Large intestine (tissue), 3 donors: ENCODE measurements around the gene DNAAF1. TPM values are rescaled to one million over a fixed set of nuclear protein-coding genes. Genes with fewer than 3 reads are reported as not detected.
"Not testable (repeated sequence)": the region's sequence is repeated elsewhere in the genome, so short reads cannot be mapped to it uniquely, and the experiment has no call there.

Experiments used
- DNase-seq, 2 donors: peaks; one replicate each; pipeline versions ENCODE4 v3.0.0 to v3.0.0-alpha.2; 2013
- H3K27ac ChIP-seq: one replicate; pipeline ENCODE4 v1.5.1; 2013; ENCODE audit warnings: low read length
- H3K27me3 ChIP-seq: 2 replicates; pipeline ENCODE4 v1.6.1; 2013; ENCODE audit warnings: low read length; ENCODE audit not compliant: control insufficient read depth, insufficient read depth
- H3K36me3 ChIP-seq: 2 replicates; pipeline ENCODE4 v1.6.1; 2013; ENCODE audit warnings: low read length; ENCODE audit not compliant: control insufficient read depth, insufficient read depth
- H3K4me1 ChIP-seq: one replicate; pipeline ENCODE4 v1.6.1; 2013; ENCODE audit warnings: low read length; ENCODE audit not compliant: control insufficient read depth, insufficient read depth
- H3K4me3 ChIP-seq: one replicate; pipeline ENCODE4 v1.5.1; 2013; ENCODE audit warnings: low read length
- H3K9me3 ChIP-seq: one replicate; pipeline ENCODE4 v1.6.1; 2013; ENCODE audit warnings: mild to moderate bottlenecking, low read depth, low read length, moderate library complexity; ENCODE audit not compliant: control insufficient read depth
- WGBS: methylation state at CpG from one replicate; pipeline ENCODE4 v1.1.5; 2013; ENCODE audit warnings: low lambda C conversion rate; ENCODE audit not compliant: insufficient coverage; 5-methylcytosine and 5-hydroxymethylcytosine counted together
- polyA plus RNA-seq: library from polyadenylated mRNA; unstranded; fragments of 120-200 nt; gene quantifications from one replicate; pipeline ENCODE4 v1.2.1, GENCODE V29; 2013

The DNAAF1 gene
- polyA plus RNA-seq, 1 donor = 0.55 TPM

DNA sequence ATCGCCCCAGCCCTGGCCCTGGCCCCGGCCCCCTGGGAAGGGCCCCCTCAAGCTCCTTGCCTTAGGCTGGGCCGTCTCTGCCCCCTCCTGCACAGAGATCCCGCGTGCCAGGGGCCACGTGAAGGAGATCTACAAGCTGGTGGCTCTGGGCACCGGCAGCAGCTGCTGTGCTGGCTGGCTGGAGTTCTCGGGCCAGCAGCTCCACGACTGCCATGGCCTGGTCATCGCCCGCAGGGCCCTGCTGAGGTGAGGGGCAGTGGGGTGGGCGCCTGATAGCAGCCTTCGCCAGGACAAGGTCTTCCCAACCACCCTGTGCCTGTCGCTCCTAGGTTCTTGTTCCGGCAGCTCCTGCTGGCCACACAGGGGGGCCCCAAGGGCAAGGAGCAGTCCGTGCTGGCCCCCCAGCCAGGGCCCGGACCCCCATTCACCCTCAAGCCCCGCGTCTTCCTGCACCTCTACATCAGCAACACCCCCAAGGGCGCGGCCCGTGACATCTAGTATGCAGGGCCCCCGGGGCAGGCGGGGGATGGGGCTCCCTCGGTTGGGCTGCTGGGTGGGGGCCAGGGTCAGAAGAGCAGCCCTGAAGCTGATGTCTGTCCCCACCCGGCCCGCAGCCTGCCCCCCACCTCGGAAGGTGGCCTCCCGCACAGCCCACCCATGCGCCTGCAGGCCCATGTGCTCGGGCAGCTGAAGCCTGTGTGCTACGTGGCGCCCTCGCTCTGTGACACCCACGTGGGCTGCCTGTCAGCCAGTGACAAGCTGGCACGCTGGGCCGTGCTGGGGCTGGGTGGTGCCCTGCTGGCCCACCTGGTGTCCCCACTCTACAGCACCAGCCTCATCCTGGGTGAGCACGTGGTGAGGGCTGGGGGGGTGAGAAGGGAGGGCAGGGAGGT, 50.3 kb downstream of the DNAAF1 start:
- Histone ChIP-seq H3K27me3 (peaks cover 5% of the 10 kb centered on the region), H3K9me3 (no peaks in the 10 kb centered on the region), H3K4me3 (no peak overlapping the region), H3K36me3 (no peaks in the 10 kb centered on the region), H3K4me1 (no peaks in the 10 kb centered on the region), H3K27ac (no peak overlapping the region)
- no CpG with 5 or more reads among the region's 38 CpGs for WGBS
- no peak for DNase-seq

DNA sequence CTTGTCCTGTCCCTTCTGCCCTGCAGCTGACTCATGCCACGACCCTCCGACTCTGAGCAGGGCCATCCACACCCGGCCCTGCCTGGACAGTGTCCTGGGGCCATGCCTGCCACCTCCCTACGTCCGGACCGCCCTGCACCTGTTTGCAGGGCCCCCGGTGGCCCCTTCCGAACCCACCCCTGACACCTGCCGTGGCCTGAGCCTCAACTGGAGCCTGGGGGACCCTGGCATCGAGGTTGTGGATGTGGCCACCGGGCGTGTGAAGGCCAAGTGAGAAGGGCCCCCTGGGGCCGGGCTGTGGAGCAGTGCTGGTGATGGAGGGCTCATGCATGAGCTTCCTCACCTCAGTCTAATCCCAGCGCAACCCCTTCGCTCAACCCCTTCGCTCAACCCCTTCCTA, 51.0 kb downstream of the DNAAF1 start:
- H3K27me3 ChIP-seq = peaks cover 5% of the 10 kb centered on the region
- no peaks in the 10 kb centered on the region for H3K36me3 ChIP-seq
- H3K4me3 ChIP-seq = no peak overlapping the region
- H3K4me1 ChIP-seq = no peaks in the 10 kb centered on the region
- WGBS = no CpG with 5 or more reads among the region's 16 CpGs
- no peak overlapping the region for H3K27ac ChIP-seq
- no peak for DNase-seq
- H3K9me3 ChIP-seq = no peaks in the 10 kb centered on the region

DNA sequence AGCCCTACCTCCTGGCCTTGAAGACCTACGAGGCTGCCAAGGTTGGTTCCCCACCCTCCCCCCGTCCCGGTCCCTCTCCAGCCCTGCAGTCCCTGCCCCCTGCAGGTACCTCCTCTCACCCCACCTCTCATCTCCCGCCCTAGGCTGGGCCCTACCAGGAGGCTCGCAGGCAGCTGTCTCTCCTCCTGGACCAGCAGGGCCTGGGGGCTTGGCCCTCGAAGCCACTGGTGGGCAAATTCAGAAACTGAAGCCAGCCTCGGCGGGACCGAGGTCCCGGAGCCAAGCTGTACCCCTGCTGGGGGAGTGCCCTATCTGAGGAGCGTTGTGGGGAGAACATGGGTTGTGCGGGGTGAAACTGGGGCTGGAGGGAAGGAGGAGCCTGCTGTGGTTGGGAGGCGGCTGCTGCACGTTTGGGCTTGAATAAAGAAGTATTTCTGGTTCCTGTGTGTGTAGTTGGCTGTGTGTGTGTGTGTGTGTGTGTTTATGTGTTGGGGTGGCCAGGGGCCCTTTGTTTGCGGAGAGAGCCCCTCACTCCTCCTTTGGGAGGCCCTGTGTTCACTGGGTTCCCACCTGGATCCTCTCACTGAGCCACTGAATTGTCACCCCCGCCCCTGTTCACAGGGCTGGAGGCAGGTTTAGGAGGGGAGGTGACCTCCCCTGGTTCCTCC, 51.8 kb downstream of the DNAAF1 start:
- WGBS = 80% methylated on average over 3 of the region's 16 CpGs
- Histone ChIP-seq H3K36me3 (no peaks in the 10 kb centered on the region), H3K27ac (no peak overlapping the region), H3K27me3 (peaks cover 5% of the 10 kb centered on the region), H3K9me3 (no peaks in the 10 kb centered on the region), H3K4me3 (no peak overlapping the region), H3K4me1 (no peaks in the 10 kb centered on the region)
- no peak for DNase-seq

DNA sequence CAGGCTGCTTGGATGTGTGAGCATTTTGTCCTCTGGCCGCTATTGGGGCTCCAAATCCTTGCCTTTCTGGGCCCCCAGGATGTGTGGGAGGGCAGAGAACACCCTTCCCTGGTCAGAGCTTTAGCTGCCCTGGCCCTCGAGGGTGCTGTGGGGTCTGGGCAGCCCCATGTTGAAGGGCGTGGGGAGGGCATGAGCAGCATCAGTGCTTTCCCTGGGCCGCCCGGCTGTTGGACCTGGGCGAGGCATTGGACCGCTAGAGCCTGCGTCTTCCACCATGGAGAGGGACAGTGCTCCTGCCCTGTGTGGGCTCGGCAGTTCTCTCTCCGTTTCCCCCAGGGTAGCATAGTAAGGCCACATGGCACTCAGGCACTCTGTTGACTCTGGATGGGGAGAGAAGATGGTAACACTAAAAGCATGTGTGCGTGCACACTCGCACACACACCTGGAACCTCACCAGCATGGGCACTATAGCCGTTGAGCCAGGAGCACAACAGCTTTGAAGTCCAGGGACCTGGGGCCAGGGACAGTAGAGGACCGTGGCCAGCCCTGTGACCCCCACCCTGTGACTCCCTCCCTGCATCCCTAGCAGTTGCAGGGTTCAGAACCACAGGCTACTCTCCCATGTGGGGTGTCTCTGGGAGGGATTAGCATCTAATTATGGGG, 52.5 kb downstream of the DNAAF1 start:
- WGBS = no CpG with 5 or more reads among the region's 14 CpGs
- peaks cover 5% of the 10 kb centered on the region for H3K27me3 ChIP-seq
- H3K36me3 ChIP-seq = no peaks in the 10 kb centered on the region
- H3K4me1 ChIP-seq = no peaks in the 10 kb centered on the region
- no peak overlapping the region for H3K4me3 ChIP-seq
- no peak for DNase-seq
- H3K9me3 ChIP-seq = no peaks in the 10 kb centered on the region
- H3K27ac ChIP-seq = no peak overlapping the region

DNA sequence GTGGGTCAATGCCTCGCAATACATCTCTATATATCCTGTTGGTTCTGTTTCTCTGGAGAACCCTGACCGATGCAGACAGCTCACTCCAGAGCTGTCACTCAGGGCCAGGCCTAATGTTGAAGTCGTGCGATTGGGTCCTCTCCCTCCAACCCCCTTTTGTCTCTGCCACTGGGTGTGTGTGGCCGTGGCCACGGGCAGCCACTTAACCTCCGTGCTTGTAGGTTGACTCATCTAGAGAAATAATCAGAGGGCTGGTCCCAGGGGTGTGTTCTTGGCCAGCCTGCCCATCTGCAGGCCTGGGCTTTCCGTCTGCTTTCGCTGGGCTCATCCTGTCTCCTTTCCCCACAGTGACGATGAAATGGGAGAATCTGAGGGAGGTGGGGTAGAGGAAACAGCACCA, 53.3 kb downstream of the DNAAF1 start:
- WGBS = no CpG with 5 or more reads among the region's 10 CpGs
- H3K9me3 ChIP-seq = no peaks in the 10 kb centered on the region
- no peaks in the 10 kb centered on the region for H3K4me1 ChIP-seq
- DNase-seq = no peak
- no peak overlapping the region for H3K4me3 ChIP-seq
- H3K27ac ChIP-seq = no peak overlapping the region
- H3K27me3 ChIP-seq = peaks cover 5% of the 10 kb centered on the region
- no peaks in the 10 kb centered on the region for H3K36me3 ChIP-seq

DNA sequence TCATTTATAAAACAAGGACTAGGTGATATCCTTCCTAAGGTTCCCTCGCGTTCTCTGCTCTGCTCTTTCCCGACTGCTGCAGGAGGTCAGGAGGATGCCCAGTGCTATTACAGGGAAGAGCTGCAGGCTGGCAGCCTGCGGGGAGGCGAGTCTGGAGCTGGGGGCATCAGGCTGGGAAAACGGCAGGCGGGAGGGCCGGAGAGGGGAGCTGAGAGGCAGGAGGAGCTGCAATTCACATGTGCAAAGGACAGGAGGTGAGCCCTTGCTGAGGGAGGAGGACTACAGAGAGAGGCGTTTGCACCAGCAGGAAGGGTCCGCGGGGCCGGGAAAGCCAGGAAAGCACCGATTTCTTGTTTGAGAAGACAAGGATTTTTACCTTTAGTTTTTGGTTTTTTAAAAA, 54.0 kb downstream of the DNAAF1 start:
- no peak overlapping the region for H3K4me3 ChIP-seq
- DNase-seq = no peak
- H3K36me3 ChIP-seq = no peaks in the 10 kb centered on the region
- H3K27me3 ChIP-seq = peaks cover 5% of the 10 kb centered on the region
- no peaks in the 10 kb centered on the region for H3K9me3 ChIP-seq
- no peak overlapping the region for H3K27ac ChIP-seq
- WGBS = no CpG with 5 or more reads among the region's 13 CpGs
- no peaks in the 10 kb centered on the region for H3K4me1 ChIP-seq

DNA sequence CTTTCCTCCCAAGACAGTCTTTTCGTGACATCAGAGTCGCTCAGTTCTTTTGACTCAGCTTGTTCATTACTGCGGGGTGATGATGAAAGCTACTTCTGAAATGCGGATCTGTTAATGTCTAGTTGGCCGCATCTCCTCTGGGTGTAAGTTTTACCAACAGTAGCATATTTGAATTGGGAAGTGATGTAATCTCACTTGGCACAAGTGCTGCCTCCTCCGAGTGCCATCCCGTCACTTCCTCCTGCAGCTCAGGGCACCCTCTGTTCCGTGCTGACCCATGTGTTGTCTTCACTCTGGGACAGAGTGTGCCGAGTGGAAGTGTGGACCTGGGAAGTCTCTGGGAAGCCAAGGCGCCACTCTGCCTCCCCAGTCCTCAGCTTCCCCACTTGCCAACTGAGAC, 54.8 kb downstream of the DNAAF1 start:
- H3K27me3 ChIP-seq = peaks cover 5% of the 10 kb centered on the region
- H3K9me3 ChIP-seq = no peaks in the 10 kb centered on the region
- no peak overlapping the region for H3K4me3 ChIP-seq
- H3K36me3 ChIP-seq = no peaks in the 10 kb centered on the region
- no peak overlapping the region for H3K27ac ChIP-seq
- 100% methylated on average over 1 of the region's 10 CpGs for WGBS
- H3K4me1 ChIP-seq = no peaks in the 10 kb centered on the region
- DNase-seq = no peak

DNA sequence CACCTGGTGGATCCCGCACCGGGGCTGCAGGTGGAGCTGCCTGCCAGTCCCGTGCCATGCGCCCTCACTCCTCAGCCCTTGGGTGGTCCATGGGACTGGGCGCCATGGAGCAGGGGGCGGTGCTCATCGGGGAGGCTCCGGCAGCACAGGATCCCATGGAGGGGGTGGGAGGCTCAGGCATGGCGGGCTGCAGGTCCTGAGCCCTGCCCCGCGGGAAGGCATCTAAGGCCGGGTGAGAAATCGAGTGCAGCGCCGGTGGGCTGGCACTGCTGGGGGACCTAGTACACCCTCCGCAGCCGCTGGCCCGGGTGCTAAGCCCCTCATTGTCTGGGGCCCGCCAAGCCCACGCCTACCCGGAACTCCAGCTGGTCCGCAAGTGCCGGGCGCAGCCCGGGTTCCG, 59.4 kb downstream of the DNAAF1 start:
- H3K36me3 ChIP-seq, H3K4me3 ChIP-seq, H3K27me3 ChIP-seq, H3K9me3 ChIP-seq, H3K27ac ChIP-seq, H3K4me1 ChIP-seq, DNase-seq: not testable (repeated sequence)
- no CpG with 5 or more reads among the region's 26 CpGs for WGBS

DNA sequence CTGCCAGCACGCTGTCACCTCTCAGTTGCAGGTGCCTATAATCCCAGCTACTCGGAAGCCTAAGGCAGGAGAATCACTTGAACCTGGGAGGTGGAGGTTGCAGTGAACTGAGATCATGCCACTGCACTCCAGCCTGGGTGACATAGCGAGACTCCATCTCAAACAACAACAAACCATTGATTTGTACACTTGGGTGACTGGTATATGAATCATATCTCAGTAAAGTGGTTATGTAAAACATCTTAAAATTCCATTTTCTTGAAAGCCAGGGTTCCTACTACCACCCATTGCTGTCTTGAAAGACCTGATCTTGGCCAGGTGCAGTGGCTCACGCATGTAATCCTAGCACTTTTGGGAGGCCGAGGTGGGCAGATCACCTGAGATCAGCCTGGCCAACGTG, 60.0 kb downstream of the DNAAF1 start:
- H3K36me3 ChIP-seq, DNase-seq, H3K4me1 ChIP-seq, H3K9me3 ChIP-seq, H3K4me3 ChIP-seq, H3K27me3 ChIP-seq, H3K27ac ChIP-seq: not testable (repeated sequence)
- no CpG with 5 or more reads among the region's 6 CpGs for WGBS

DNA sequence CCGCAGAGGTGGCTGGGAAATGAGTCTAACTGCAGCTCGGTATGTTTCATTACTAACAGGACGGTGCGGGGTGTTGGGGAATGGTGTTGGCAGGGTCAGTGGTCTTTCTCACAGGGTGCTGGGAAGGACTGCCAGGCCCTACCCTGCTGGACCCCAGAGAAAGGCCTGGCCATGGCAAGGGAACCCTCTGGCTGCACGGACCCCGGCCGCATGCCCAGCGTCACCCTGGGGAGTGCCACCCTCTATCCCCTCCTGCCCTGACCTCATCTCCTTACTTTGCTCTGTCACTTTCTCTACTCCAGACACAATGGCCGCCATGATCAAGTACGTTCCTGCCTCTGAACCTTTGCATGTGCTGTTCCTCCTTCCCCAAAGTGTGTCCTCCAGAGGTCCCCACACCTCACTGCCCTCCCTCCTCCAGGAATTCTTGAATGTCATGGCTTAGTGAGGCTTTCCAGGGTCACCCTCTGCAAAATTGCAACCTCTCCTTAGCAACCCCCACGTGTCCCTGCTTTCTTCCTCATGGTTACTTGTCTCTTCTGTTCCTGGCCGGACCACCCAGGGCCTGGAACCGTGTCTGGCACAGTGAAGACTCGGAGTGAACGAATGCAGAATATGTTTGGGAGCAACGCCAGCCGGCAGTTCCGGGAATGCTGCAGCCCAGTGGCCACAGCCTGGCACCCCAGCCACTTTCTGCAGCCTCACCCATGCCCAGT, 61.0 kb downstream of the DNAAF1 start:
- H3K36me3 ChIP-seq = no peaks in the 10 kb centered on the region
- H3K27ac ChIP-seq = no peak overlapping the region
- no peak for DNase-seq
- WGBS = no CpG with 5 or more reads among the region's 18 CpGs
- H3K4me3 ChIP-seq = no peak overlapping the region
- no peaks in the 10 kb centered on the region for H3K4me1 ChIP-seq
- H3K27me3 ChIP-seq = no peaks in the 10 kb centered on the region
- H3K9me3 ChIP-seq = no peaks in the 10 kb centered on the region
